ENCODE data around the gene TMEM60.

- TF ChIP-seq EZH2 (IDR thresholded peaks at IDR 0.05; ENCODE audit: low read depth, low read length, severe bottlenecking), result no peak
- TF ChIP-seq CTCF (IDR thresholded peaks at IDR 0.05; ENCODE audit: control extremely low read depth in 1 of 3, insufficient read depth in 1 of 3, low read depth in 1 of 3, low read length in 3 of 3), result no peak
- TF ChIP-seq EP300 (IDR thresholded peaks at IDR 0.05; ENCODE audit: borderline replicate concordance in 1 of 2, low read depth in 2 of 2, low read length in 2 of 2), result no peak
- no peak for TF ChIP-seq POLR2A (IDR thresholded peaks at IDR 0.05; ENCODE audit: control extremely low read depth in 1 of 2, low read depth in 2 of 2, low read length in 2 of 2)
- TF ChIP-seq TEAD4 (IDR thresholded peaks at IDR 0.05; ENCODE audit: low read depth, low read length), result no peak
- TF ChIP-seq JUND (IDR thresholded peaks at IDR 0.05; ENCODE audit: low read length), result no peak
- TF ChIP-seq TAF1 (IDR thresholded peaks at IDR 0.05; ENCODE audit: low read depth, low read length), result no peak
- no peak for TF ChIP-seq JUN (IDR thresholded peaks at IDR 0.05; ENCODE audit: low read depth, low read length)
- TF ChIP-seq KDM1A (IDR thresholded peaks at IDR 0.05; ENCODE audit: borderline replicate concordance, low read length), result no peak
- TF ChIP-seq SUZ12 (IDR thresholded peaks at IDR 0.05; ENCODE audit: low read length), result no peak
Observed at GRCh38 chr7:77800158-77800557, 1.9 kb upstream of the TMEM60 start.
